Muscle of leg (tissue), 11 donors: ENCODE measurements around the gene WFIKKN1. TPM values are rescaled to one million over a fixed set of nuclear protein-coding genes. Genes with fewer than 3 reads are reported as not detected.

Experiments
- DNase-seq: peaks from one replicate; pipeline ENCODE4 v3.0.0; 2013
- H3K27ac ChIP-seq: one replicate; pipeline ENCODE4 v1.5.1; 2013; ENCODE audit warnings: mild to moderate bottlenecking, low read length, control low read depth
- H3K27me3 ChIP-seq: one replicate; pipeline ENCODE4 v1.6.1; 2013; ENCODE audit warnings: low read length; ENCODE audit not compliant: control insufficient read depth, insufficient read depth
- H3K36me3 ChIP-seq: one replicate; pipeline ENCODE4 v1.6.1; 2013; ENCODE audit warnings: low read length; ENCODE audit not compliant: control insufficient read depth, insufficient read depth
- H3K4me1 ChIP-seq: one replicate; pipeline ENCODE4 v1.6.1; 2013; ENCODE audit warnings: low read length; ENCODE audit not compliant: control insufficient read depth, insufficient read depth
- H3K4me3 ChIP-seq: one replicate; pipeline ENCODE4 v1.5.1; 2013; ENCODE audit warnings: low read length, control low read depth
- H3K9me3 ChIP-seq: replicated peaks from 2 replicates; pipeline ENCODE4 v1.6.1; 2013; ENCODE audit warnings: low read depth, low read length; ENCODE audit not compliant: control insufficient read depth
- WGBS: methylation state at CpG from one replicate; pipeline ENCODE4 v1.1.5; 2013; ENCODE audit warnings: missing lambda C conversion rate; ENCODE audit not compliant: insufficient coverage; 5-methylcytosine and 5-hydroxymethylcytosine counted together
- polyA plus RNA-seq, 8 donors: library from polyadenylated mRNA; unstranded; fragments of 120-200 nt; gene quantifications; one replicate each; pipeline versions ENCODE4 v1.2.1 to v1.2.3, GENCODE V29; 2013; ENCODE audit warnings: inconsistent platforms in 1 of 8, low replicate concordance in 1 of 8; ENCODE audit not compliant: insufficient read length in 8 of 8, insufficient read depth in 1 of 8
- total RNA-seq: library from RNA; stranded (reverse); fragments of 120-200 nt; gene quantifications from one replicate; pipeline ENCODE4 v1.2.4, GENCODE V29; 2013

Gene WFIKKN1
- total and polyA plus RNA-seq, 9 donors, result 0.12 to 0.82 (median 0.33) TPM

DNA sequence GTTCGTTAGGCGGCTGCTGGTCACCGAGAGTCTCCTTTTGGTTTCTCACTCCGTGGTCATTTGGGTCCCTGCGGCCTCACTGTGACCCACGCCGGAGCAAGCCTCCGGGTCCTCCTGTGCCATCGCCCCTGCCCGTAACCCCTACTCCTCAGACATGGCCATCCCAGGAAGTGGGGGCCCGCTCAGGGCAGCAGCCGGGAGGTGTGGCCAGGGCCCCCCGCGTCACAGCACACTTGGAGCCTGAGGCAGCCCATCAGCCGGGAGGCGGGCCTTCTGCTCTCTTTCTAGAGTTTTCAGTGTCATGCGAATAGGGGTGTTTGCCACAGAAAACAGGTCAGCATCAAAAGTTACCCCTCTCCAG, 7.9 kb upstream of the WFIKKN1 start:
- Histone ChIP-seq H3K27me3 (no peaks in the 10 kb centered on the region), H3K4me1 (peaks cover 22% of the 10 kb centered on the region), H3K27ac (no peak overlapping the region), H3K9me3 (no peaks in the 10 kb centered on the region), H3K36me3 (peaks cover 23% of the 10 kb centered on the region), H3K4me3 (no peak overlapping the region)
- DNase-seq, result no peak
- WGBS, result 85% methylated on average over 13 of the region's 17 CpGs

- 48% methylated on average over 10 of the region's 10 CpGs for WGBS
- Histone ChIP-seq H3K4me1 (peaks cover 39% of the 10 kb centered on the region), H3K27me3 (no peaks in the 10 kb centered on the region), H3K36me3 (peaks cover 31% of the 10 kb centered on the region), H3K27ac (no peak overlapping the region), H3K4me3 (no peak overlapping the region), H3K9me3 (no peaks in the 10 kb centered on the region)
- DNase-seq, result no peak
Observed at GRCh38 chr16:624526-625070, 6.2 kb upstream of the WFIKKN1 start.

DNA sequence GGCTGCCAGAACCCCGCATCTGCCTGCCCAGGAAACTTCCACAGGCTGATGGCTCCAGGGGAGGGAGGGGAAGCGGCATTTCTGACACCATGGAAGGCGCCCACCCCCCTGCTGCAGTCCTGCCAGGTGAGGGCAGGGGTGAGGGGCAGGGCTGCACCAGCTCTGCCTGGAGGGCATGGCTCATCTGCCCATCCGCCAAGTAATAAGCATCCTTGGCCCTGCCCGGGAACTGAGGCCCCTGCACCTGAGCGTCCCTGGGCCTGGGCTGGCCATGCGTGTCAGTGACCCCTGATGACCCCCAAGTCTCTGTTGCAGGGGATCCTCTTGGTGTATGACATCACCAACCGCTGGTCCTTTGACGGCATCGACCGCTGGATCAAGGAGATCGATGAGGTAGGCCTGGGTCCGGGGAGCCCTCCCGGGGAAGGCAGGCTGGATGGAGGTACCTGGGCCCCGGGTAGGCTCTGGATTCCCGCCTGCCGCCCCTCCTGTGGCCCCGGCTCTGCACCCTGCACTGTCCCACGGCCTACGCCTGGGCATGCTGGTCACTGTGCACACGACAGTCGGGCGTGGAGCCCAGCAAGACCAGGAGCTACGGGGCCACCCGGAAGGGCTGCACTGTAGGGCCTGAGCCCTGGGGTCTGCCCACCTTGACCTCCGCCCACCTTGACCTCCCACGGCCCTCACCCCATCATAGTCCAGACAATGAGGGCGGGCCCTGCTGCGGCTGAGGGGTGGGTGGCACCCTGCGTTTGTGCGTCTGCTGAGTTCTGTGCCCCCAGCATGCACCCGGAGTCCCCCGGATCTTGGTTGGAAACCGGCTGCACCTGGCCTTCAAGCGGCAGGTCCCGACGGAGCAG, 5.4 kb upstream of the WFIKKN1 start:
- no peak overlapping the region for H3K27ac ChIP-seq
- 88% methylated on average over 34 of the region's 37 CpGs for WGBS
- H3K36me3 ChIP-seq, result peaks cover 31% of the 10 kb centered on the region
- no peaks in the 10 kb centered on the region for H3K27me3 ChIP-seq
- H3K9me3 ChIP-seq, result no peaks in the 10 kb centered on the region
- DNase-seq, result no peak
- peaks cover 46% of the 10 kb centered on the region for H3K4me1 ChIP-seq
- no peak overlapping the region for H3K4me3 ChIP-seq

GRCh38 chr16:625977-626765, 4.6 kb upstream of the WFIKKN1 start:
- H3K27ac ChIP-seq, result no peak overlapping the region
- WGBS, result 91% methylated on average over 32 of the region's 35 CpGs
- DNase-seq, result no peak
- peaks cover 52% of the 10 kb centered on the region for H3K4me1 ChIP-seq
- no peak overlapping the region for H3K4me3 ChIP-seq
- peaks cover 29% of the 10 kb centered on the region for H3K36me3 ChIP-seq
- no peaks in the 10 kb centered on the region for H3K9me3 ChIP-seq
- H3K27me3 ChIP-seq, result no peaks in the 10 kb centered on the region

GRCh38 chr16:626787-627453, 3.9 kb upstream of the WFIKKN1 start:
- Histone ChIP-seq H3K4me1 (peaks cover 48% of the 10 kb centered on the region), H3K4me3 (no peak overlapping the region), H3K27ac (no peak overlapping the region), H3K36me3 (peaks cover 29% of the 10 kb centered on the region), H3K27me3 (no peaks in the 10 kb centered on the region), H3K9me3 (no peaks in the 10 kb centered on the region)
- 84% methylated on average over 29 of the region's 29 CpGs for whole genome bisulfite sequencing
- peak; percentile 24 for DNase-seq

- H3K4me1 ChIP-seq, result peaks cover 46% of the 10 kb centered on the region
- WGBS, result 83% methylated on average over 27 of the region's 50 CpGs
- no peak overlapping the region for H3K4me3 ChIP-seq
- no peaks in the 10 kb centered on the region for H3K9me3 ChIP-seq
- peak; percentile 57 for DNase-seq
- peaks cover 32% of the 10 kb centered on the region for H3K36me3 ChIP-seq
- no peaks in the 10 kb centered on the region for H3K27me3 ChIP-seq
- peak overlapping the region; percentile 7 for H3K27ac ChIP-seq
Observed at GRCh38 chr16:627454-628239, 3.1 kb upstream of the WFIKKN1 start.

GRCh38 chr16:628321-629061, 2.3 kb upstream of the WFIKKN1 start:
- Histone ChIP-seq H3K4me1 (peaks cover 46% of the 10 kb centered on the region), H3K27me3 (no peaks in the 10 kb centered on the region), H3K27ac (peak overlapping the region; percentile 83), H3K36me3 (peaks cover 35% of the 10 kb centered on the region), H3K4me3 (no peak overlapping the region), H3K9me3 (no peaks in the 10 kb centered on the region)
- DNase-seq, result peak; percentile 8
- 79% methylated on average over 32 of the region's 33 CpGs for WGBS

- WGBS, result 30% methylated on average over 29 of the region's 29 CpGs
- H3K27ac ChIP-seq, result peak overlapping the region; percentile 83
- peak; percentile 86 for DNase-seq
Observed at GRCh38 chr16:629185-629832, 1.5 kb upstream of the WFIKKN1 start.

More at GRCh38 chr16:629185-629832, 1.5 kb upstream of the WFIKKN1 start:
- Histone ChIP-seq H3K4me3 (no peak overlapping the region), H3K27me3 (no peaks in the 10 kb centered on the region), H3K4me1 (peaks cover 46% of the 10 kb centered on the region), H3K9me3 (no peaks in the 10 kb centered on the region), H3K36me3 (peaks cover 40% of the 10 kb centered on the region)
